NCI-H1694 (cell line): ENCODE measurements around the gene RBP4.
"Not testable (repeated sequence)": the region's sequence is repeated elsewhere in the genome, so short reads cannot be mapped to it uniquely, and the experiment has no call there.

ENCODE experiments used
- DNase-seq: peaks from one replicate; lab custom pipeline; 2025; lab: John Stamatoyannopoulos, UW

RBP4 gene

DNA sequence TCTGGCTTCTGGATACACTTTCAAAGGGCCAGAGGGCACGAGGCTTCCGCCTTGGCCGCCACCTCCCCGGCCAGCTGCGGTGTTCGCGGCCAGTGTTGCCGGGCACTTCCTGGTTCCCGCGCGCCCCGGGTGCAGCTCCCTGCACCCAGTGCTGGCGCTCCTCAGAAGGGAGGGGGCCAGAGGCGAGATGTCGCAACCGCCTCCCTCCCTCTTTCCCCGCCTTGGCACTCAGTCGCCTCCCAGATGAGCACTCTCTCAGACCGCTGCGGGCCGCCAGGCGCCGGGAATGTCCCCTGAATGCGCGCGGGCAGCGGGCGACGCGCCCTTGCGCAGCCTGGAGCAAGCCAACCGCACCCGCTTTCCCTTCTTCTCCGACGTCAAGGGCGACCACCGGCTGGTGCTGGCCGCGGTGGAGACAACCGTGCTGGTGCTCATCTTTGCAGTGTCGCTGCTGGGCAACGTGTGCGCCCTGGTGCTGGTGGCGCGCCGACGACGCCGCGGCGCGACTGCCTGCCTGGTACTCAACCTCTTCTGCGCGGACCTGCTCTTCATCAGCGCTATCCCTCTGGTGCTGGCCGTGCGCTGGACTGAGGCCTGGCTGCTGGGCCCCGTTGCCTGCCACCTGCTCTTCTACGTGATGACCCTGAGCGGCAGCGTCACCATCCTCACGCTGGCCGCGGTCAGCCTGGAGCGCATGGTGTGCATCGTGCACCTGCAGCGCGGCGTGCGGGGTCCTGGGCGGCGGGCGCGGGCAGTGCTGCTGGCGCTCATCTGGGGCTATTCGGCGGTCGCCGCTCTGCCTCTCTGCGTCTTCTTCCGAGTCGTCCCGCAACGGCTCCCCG is 34.4 kb downstream of the RBP4 start, which contains the start of gene FFAR4:
Gene FFAR4, plus strand, starts transcription at position 231 of the 842 bp plus-strand sequence. Its CDS starts 56 bp downstream, at position 287.
- DNase-seq, result no peak

- no peak for DNase-seq
These were observed 35.6 kb downstream of the RBP4 start for GRCh38 chr10:93565446-93565845.

- no peak for DNase-seq
These were observed 40.5 kb downstream of the RBP4 start for GRCh38 chr10:93560541-93560940.

DNA sequence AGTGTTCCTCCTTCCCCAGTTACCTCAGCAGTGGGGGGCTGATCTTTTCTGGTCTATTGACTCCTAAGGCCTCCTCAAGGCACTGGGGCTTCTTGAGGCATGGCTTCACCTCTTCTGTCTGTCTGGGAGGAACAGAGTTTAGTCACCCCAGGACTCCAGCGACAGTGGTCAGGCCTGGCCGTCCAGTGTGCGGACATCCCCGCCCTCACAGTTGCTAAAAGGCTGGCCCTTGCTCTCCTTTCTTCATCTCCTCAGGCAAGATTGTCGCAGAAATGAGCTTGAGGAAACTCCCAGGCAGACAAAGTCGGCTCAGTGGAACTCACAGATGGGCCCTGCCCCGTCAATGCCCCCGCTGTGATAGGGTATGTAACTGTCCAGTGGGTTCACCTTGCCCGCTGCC is 41.5 kb downstream of the RBP4 start:
- DNase-seq, result no peak

DNA sequence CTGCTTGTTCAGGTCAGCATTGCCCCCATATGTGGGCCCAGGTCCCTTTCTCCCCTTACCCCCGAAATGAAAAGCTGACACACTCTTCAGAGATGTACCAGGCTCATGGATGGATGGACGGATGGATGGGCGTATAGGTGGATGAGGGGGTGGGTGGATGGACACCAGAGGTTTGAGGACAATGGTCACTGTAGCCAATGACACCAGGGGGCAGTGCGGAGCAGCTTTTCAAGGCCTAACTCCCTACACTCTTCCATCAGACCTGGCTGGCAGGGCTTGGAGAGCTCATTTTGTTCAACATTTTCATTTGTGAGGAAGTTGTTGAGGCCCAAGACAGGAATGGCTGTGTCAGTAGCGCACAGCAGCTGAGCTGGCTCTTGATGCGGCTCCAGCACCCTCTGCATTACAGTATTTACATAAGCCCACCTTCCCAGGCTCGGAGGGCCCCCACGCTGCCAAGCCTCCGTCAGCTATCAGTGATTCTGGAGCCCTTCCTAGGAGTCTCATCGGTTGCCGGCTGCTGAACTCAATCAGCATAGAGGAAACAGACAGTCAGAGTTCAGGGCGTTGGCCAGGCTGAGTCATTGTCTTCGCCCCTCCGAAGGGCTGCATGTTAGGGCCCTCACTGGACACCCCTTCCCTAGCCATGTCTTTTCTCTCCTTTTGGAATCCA is 46.1 kb downstream of the RBP4 start:
- DNase-seq, result peak; percentile 48

DNA sequence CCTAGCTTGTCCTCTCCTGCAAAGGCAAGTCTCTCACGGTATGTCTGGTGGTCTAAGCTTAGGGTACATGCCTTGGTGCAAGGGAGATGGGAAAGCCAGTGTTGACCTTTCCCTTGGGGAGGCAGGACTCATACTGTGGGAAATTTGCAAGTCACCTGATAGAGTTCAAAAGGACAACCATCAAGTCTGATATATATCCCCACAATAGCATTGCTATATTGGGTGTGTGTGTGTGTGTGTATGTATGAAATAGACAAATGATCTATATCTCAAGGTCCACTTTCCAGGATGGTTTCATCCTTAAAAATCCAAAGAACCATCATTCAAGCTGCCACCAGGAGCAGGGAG is 46.7 kb downstream of the RBP4 start:
- DNase-seq, result no peak

DNA sequence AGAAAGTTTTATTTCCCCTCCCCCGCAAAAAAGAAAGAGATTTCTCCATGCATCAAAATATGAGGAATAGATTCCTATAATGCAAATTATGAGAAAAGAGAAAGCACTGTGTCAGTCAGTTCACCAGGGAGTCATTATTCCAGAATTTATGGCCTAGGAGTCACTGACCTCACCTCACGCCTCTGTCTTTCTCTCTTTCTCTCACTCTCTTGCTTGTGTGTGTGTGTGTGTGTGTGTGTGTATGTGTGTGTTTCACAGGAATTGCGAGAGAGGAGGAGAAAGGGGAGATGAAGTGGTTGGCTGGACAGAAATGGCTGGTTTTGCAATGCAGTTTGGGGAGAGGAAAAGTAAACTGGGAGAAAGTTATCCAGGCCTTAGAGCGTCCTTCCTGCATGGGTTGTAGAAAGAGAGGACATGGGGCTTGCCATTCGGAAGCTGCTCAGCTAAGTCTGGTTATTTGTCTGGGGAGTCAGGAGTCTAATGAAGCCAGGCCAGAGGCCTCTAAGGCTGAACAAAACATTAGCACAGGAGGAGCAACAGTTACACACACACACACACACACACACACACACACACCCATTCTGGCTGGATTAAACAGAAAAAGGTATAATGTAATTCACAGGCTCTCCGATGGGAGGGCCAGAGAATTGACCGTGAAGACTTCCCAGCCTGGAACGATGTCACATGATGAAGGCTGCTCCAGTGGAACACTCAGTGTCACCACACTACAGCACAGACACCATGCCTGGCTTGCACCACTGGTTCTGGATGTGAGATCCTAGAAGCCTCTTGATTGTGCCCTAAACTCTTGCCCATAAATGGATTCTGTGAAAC is 47.3 kb downstream of the RBP4 start:
- DNase-seq, result no peak

- DNase-seq, result no peak
These were observed 48.3 kb downstream of the RBP4 start for GRCh38 chr10:93552780-93553179.

DNA sequence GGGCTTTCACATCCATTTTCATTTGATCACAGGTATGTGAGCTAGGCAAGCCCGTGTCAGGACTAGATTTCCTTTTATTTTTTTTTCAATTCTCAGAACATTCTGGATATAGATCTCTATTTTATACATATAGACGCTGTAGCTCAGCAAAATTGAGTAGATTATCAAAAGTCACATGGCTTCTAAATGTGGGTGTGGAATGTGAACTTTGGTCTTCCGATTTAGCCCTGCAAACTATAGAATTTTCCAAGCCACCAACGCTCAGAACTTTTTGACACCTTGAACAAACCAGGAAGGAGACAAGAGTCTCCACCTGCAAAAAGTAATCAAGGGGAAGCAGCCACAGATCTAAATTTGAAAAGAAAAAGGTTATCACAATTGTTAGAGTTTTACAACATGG is 50.4 kb downstream of the RBP4 start:
- DNase-seq, result no peak

DNA sequence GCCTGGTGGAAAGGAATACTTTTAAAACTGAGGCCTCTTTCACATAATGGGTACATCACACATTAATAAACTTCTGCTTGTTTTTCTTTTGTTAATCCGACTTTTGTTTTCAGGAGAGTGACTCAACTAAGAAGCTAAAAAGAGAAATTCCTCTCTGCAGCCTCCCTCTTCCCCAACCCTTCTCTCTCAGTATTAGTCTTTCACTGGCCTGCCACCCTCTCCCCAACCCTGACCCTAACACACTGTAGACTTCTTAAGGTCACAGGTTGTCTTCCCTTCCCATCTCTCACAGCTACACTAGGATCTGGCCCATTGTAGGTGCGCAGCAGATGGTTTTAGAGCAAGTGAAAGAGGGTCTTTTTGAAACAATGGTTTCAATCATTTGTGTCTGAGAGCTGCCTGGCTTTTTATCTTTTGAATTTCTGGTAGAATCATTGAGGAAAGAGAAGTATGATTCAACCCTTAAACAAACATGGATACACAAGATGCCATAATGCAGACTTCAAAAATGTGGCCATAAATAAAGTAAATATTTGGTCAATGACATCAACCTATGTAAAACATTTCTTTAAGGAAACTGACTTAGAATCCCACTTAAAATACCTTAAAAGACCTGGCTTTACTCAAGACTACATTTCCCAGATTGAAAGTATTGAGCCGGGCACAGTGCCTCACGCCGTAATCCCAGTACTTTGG is 52.5 kb downstream of the RBP4 start:
- no peak for DNase-seq

- no peak for DNase-seq
These were observed 53.5 kb downstream of the RBP4 start for GRCh38 chr10:93547522-93547921.

- DNase-seq, result not testable (repeated sequence)
These were observed 54.0 kb downstream of the RBP4 start for GRCh38 chr10:93546995-93547394.

GRCh38 chr10:93542358-93542791 is 58.7 kb downstream of the RBP4 start:
- peak; percentile 26 for DNase-seq
